ENCODE measurements around the gene TMEM204. TPM values are rescaled to one million over a fixed set of nuclear protein-coding genes. Genes with fewer than 3 reads are reported as not detected.

TMEM204 gene
- polyA plus RNA-seq, 3 donors = 0.09 to 1.5 (median 1.3) TPM

GRCh38 chr16:1530349-1530882, 3.0 kb upstream of the TMEM204 start:
- H3K4me1 ChIP-seq (ENCODE audit: control insufficient read depth in 1 of 2, insufficient read depth in 2 of 2, low read length in 2 of 2) = peaks cover 15 to 16% of the 10 kb centered on the region in 2 donors
- no peaks in the 10 kb centered on the region for H3K36me3 ChIP-seq (replicated peaks in 1 of 2; ENCODE audit: control insufficient read depth in 1 of 2, insufficient read depth in 2 of 2, low read length in 2 of 2)
- DNase-seq = no peak
- no peaks in the 10 kb centered on the region for H4K20me1 ChIP-seq (ENCODE audit: insufficient read depth, low read length)
- peaks cover 0 to 1% of the 10 kb centered on the region in 2 donors for H3K36me3 Mint-ChIP-seq
- no peaks in the 10 kb centered on the region for H3K79me2 ChIP-seq (ENCODE audit: insufficient read depth, low read length)
- no peak overlapping the region for H3K4me3 Mint-ChIP-seq
- H3K9me3 Mint-ChIP-seq = peaks cover 0 to 10% (median 0%) of the 10 kb centered on the region in 7 donors
- H3K27ac ChIP-seq (ENCODE audit: low read depth in 1 of 2, low read length in 2 of 2) = no peak overlapping the region
- no peaks in the 10 kb centered on the region for H3K9me3 ChIP-seq (replicated peaks in 1 of 2; ENCODE audit: control insufficient read depth in 1 of 2, insufficient read depth in 1 of 2, low read length in 2 of 2)
- 98% methylated on average over 26 of the region's 27 CpGs for WGBS (ENCODE audit: insufficient coverage)
- no peak overlapping the region for H3K4me3 ChIP-seq (replicated peaks in 1 of 3; ENCODE audit: low read depth in 2 of 3, low read length in 3 of 3)
- intact Hi-C loops (cut with micrococcal nuclease) = no loop called here
- peaks cover 33 to 35% (median 34%) of the 10 kb centered on the region in 3 donors for H3K27me3 Mint-ChIP-seq (ENCODE audit: low read depth in 3 of 3)
- H3K27me3 ChIP-seq (ENCODE audit: control insufficient read depth in 2 of 2, insufficient read depth in 2 of 2, low read length in 2 of 2) = peaks cover 0 to 35% of the 10 kb centered on the region in 2 donors
- H3K9ac ChIP-seq (ENCODE audit: insufficient read depth, low read length, poor library complexity, severe bottlenecking) = no peak overlapping the region
- no peak overlapping the region for H3K4me2 ChIP-seq (replicated peaks; ENCODE audit: extremely low read depth, low read length, poor library complexity, severe bottlenecking)
- H3K4me1 Mint-ChIP-seq = peaks cover 12% of the 10 kb centered on the region
- no peak overlapping the region for H3K27ac Mint-ChIP-seq
- TF ChIP-seq CTCF (IDR thresholded peaks at IDR 0.05) = no peak
- no peak overlapping the region for H2AFZ ChIP-seq (ENCODE audit: insufficient read depth, low read depth, low read length, poor library complexity, severe bottlenecking)

GRCh38 chr16:1530883-1531637, 2.4 kb upstream of the TMEM204 start:
- Mint-ChIP-seq H3K4me1 (peaks cover 12% of the 10 kb centered on the region), H3K27me3 (ENCODE audit: low read depth in 3 of 3) (peaks cover 36 to 42% (median 38%) of the 10 kb centered on the region in 3 donors), H3K27ac (no peak overlapping the region), H3K9me3 (peaks cover 0 to 10% (median 0%) of the 10 kb centered on the region in 7 donors), H3K36me3 (peaks cover 0 to 2% of the 10 kb centered on the region in 2 donors), H3K4me3 (no peak overlapping the region)
- Histone ChIP-seq H3K79me2 (ENCODE audit: insufficient read depth, low read length) (no peaks in the 10 kb centered on the region), H3K27me3 (ENCODE audit: control insufficient read depth in 2 of 2, insufficient read depth in 2 of 2, low read length in 2 of 2) (peaks cover 0 to 39% of the 10 kb centered on the region in 2 donors), H3K9me3 (replicated peaks in 1 of 2; ENCODE audit: control insufficient read depth in 1 of 2, insufficient read depth in 1 of 2, low read length in 2 of 2) (no peaks in the 10 kb centered on the region), H2AFZ (ENCODE audit: insufficient read depth, low read depth, low read length, poor library complexity, severe bottlenecking) (no peak overlapping the region), H3K4me1 (ENCODE audit: control insufficient read depth in 1 of 2, insufficient read depth in 2 of 2, low read length in 2 of 2) (peaks cover 15 to 16% of the 10 kb centered on the region in 2 donors), H3K9ac (ENCODE audit: insufficient read depth, low read length, poor library complexity, severe bottlenecking) (no peak overlapping the region), H3K4me3 (replicated peaks in 1 of 3; ENCODE audit: low read depth in 2 of 3, low read length in 3 of 3) (no peak overlapping the region), H3K27ac (ENCODE audit: low read depth in 1 of 2, low read length in 2 of 2) (no peak overlapping the region), H3K36me3 (replicated peaks in 1 of 2; ENCODE audit: control insufficient read depth in 1 of 2, insufficient read depth in 2 of 2, low read length in 2 of 2) (no peaks in the 10 kb centered on the region), H4K20me1 (ENCODE audit: insufficient read depth, low read length) (no peaks in the 10 kb centered on the region), H3K4me2 (replicated peaks; ENCODE audit: extremely low read depth, low read length, poor library complexity, severe bottlenecking) (no peak overlapping the region)
- intact Hi-C loops (cut with micrococcal nuclease) = no loop called here
- WGBS (ENCODE audit: insufficient coverage) = 96% methylated on average over 31 of the region's 35 CpGs
- TF ChIP-seq CTCF (IDR thresholded peaks at IDR 0.05) = no peak
- DNase-seq = no peak

All from CD14-positive monocyte (primary cell).